Calu3 (cell line): ENCODE measurements around the gene CCT6A. TPM values are rescaled to one million over a fixed set of nuclear protein-coding genes. Genes with fewer than 3 reads are reported as not detected.
A peak's percentile ranks its signal among the peaks of the same experiment; 100 is the strongest.

Experiments used
- Bru-seq: library from RNA; stranded (reverse); fragments of 400-500 nt; gene quantifications from one replicate; lab custom pipeline; 2021; lab: Mats Ljungman, UMichigan
- BruChase-seq, 2 experiments: library from RNA; stranded (reverse); fragments of 400-500 nt; gene quantifications; one replicate each; lab custom pipeline; 2021; lab: Mats Ljungman, UMichigan
- BruUV-seq: library from RNA; stranded (reverse); fragments of 400-500 nt; replicated peaks from 2 replicates; lab custom pipeline; 2021; lab: Mats Ljungman, UMichigan
- CTCF ChIA-PET: fragments of 300-600 bp; sonication (Branson Sonifier 250); formaldehyde crosslinking; loops from one replicate; lab custom pipeline; 2022; ENCODE audit warnings: antibody characterized with exemption; lab: Charles Lee
- DNase-seq: peaks from one replicate; pipeline ENCODE4 v3.0.0; 2022
- H3K27ac Mint-ChIP-seq: one replicate; pipeline ENCODE4 v1.8.0; 2022; ENCODE audit warnings: mixed read lengths; ENCODE audit not compliant: unreplicated experiment
- H3K27me3 Mint-ChIP-seq: one replicate; pipeline ENCODE4 v1.8.0; 2022; ENCODE audit warnings: mixed read lengths; ENCODE audit not compliant: unreplicated experiment
- H3K36me3 Mint-ChIP-seq: one replicate; pipeline ENCODE4 v1.8.0; 2022; ENCODE audit warnings: mild to moderate bottlenecking, moderate library complexity, mixed read lengths; ENCODE audit not compliant: insufficient read depth, unreplicated experiment
- H3K4me1 Mint-ChIP-seq: one replicate; pipeline ENCODE4 v1.8.0; 2022; ENCODE audit warnings: mild to moderate bottlenecking, low read depth, mixed read lengths; ENCODE audit not compliant: unreplicated experiment
- H3K4me3 Mint-ChIP-seq: one replicate; pipeline ENCODE4 v1.8.0; 2022; ENCODE audit warnings: mild to moderate bottlenecking, low read depth, moderate library complexity, mixed read lengths; ENCODE audit not compliant: unreplicated experiment
- H3K9me3 Mint-ChIP-seq: one replicate; pipeline ENCODE4 v1.8.0; 2022; ENCODE audit warnings: low read depth, mixed read lengths; ENCODE audit not compliant: unreplicated experiment
- CTCF ChIP-seq: fragments of 200-600 bp; IDR thresholded peaks from one replicate; pipeline ENCODE4 v1.8.0; 2022; ENCODE audit warnings: antibody characterized with exemption; ENCODE audit not compliant: unreplicated experiment
- intact Hi-C: fragments of 100-400 bp; cut with micrococcal nuclease; formaldehyde crosslinking; loops from one replicate; pipeline ENCODE4 v1.10.0; 2022; ENCODE audit not compliant: unreplicated experiment
- long read RNA-seq: library from polyadenylated mRNA; stranded (forward); transcript quantifications from one replicate; pipeline ENCODE4 v2.0.0, GENCODE V29; 2022
- total RNA-seq: library from RNA; stranded (reverse); gene quantifications from 2 replicates; pipeline ENCODE4 v1.2.3, GENCODE V29; 2022

CCT6A gene
- total RNA-seq (416 and 421 TPM in 2 replicates), Bru-seq, nascent RNA (percentile 99 among the genes with signal in this experiment), BruChase-seq, experiment 1, labeled RNA remaining after a 6-hour chase (percentile 100 among the genes with signal in this experiment), BruChase-seq, experiment 2, labeled RNA remaining after a 2-hour chase (percentile 100 among the genes with signal in this experiment)
- long read RNA-seq, transcript CCT6A-201 (14 exons, 2,719 nt) = major isoform, 971 of 1,128 reads
- long read RNA-seq, transcript CCT6A-202 (13 exons, 2,529 nt) = minor isoform, 27 of 1,128 reads
- long read RNA-seq, partial matches to known transcripts = 32 of 1,128 reads
- long read RNA-seq, other reads (novel, unspliced or antisense) = 92 of 1,128 reads

DNA sequence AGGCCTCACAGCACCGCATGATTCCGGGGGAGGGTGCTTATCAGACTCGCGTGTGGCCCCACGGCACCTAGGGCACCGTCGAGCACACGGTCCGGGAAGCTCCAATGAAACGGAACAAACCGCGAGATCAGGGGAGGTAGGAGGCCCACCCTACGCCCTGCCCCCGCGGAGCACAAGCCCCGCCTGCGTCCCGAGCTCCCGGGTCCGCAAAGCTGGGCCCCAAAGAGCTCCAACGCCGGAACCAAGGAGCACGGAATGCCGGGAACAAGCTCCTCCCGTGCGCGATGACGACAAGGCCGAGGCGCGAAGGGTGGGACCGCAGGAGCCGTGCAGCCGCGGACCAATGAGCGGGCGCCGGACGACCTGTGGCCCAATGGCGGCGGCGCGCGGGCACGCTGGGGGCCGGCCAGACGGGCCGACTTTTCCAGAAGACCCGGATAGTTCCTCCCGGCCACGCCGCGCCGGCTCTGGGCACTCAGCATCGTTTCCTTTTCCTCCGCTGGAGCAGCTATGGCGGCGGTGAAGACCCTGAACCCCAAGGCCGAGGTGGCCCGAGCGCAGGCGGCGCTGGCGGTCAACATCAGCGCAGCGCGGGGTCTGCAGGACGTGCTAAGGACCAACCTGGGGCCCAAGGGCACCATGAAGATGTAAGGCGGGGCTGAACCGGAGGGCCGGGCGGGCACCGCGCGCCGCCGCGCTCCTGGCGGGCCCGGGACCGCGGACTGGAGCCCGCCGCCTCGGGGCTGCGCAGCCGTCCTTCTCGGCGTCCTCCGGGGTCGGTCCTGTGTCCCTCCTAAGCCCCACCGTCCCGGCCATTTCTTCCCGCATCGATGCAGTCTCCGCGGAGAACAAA lies at the start of gene CCT6A, which contains the start of gene PSPH:
TSS of gene CCT6A (plus strand) at position 427 of the 853 bp plus-strand sequence. CDS start at position 511, 84 bp downstream.
TSS of gene PSPH (minus strand) at position 106 of the 853 bp plus-strand sequence. CDS start 30,232 bp downstream, outside the sequence.
- CTCF ChIA-PET = interaction anchor here (0.8 to 1.3 kb wide), 12 partner anchors 10 to 410 kb away, joined by 3 to 12 read pairs (median 4); partner anchors contain the start of genes CHCHD2, PHKG1 and SUMF2
- peaks cover 92% of the 10 kb centered on the region for H3K36me3 Mint-ChIP-seq
- DNase-seq = peak; percentile 99
- H3K4me3 Mint-ChIP-seq = peak within 1 kb of the TSS; percentile 94
- H3K27ac Mint-ChIP-seq = peak within 1 kb of the TSS; percentile 95
- TF ChIP-seq CTCF = no peak
- no peaks in the 10 kb centered on the region for H3K27me3 Mint-ChIP-seq
- intact Hi-C loops = loop anchor here (1.0 to 2.0 kb wide), 2 partner anchors 11 to 17 kb away; no protein-coding TSS in a partner anchor
- BruUV-seq = no TSS peak
- peaks cover 55% of the 10 kb centered on the region for H3K4me1 Mint-ChIP-seq
- H3K9me3 Mint-ChIP-seq = no peaks in the 10 kb centered on the region

DNA sequence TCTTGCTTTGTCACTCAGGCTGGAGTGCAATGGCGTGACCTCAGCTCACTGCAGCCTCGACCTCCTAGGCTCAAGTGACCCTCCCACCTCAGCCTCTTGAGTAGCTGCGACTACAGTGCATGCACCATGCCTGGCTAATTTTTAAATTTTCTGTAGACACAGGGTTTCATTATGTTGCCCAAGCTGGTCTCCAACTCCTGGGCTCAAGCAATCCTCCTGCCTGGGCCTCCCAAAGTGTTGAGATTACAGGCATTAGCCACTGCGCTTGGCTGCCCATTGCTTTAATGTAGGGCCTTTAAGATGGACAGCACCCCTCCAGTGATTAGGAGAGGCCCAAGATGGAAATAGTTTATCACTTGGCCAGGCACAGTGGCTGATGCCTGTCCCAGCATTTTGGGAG lies 47.8 kb upstream of the CCT6A start:
- Mint-ChIP-seq H3K36me3 (peaks cover 18% of the 10 kb centered on the region), H3K9me3 (no peaks in the 10 kb centered on the region), H3K4me1 (peaks cover 20% of the 10 kb centered on the region), H3K27ac (no peak overlapping the region), H3K27me3 (no peaks in the 10 kb centered on the region), H3K4me3 (no peak overlapping the region)
- no peak for DNase-seq
- no TSS peak for BruUV-seq
- no peak for TF ChIP-seq CTCF
- intact Hi-C loops = loop anchor here (1.0 kb wide), 1 partner anchor 71 kb away; no protein-coding TSS in a partner anchor
- CTCF ChIA-PET = interaction anchor here (0.6 kb wide), 1 partner anchor 25 kb away, joined by 6 read pairs; no protein-coding TSS in a partner anchor

DNA sequence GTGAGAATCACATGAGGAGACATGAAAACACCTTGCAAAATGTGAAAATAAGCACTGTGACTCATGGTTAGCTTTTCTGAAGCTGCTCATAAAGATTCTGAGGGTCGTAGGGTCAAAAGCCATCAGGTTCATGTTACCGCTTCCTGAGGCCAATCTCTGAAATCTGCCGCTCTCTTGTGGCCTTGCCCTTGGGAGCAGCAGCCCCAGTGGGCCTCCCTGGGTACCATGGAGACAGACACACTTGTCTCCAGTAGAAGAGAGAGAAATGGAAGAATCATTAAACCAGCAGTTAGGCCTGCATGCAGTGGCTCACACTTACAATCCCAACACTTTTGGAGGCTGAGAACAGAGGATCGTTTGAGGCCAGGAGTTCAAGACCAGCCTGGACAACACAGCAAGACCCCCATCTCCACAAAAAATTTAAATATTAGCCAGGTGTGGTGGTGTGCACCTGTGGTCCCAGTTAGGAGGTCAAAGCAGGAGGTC lies 44.4 kb upstream of the CCT6A start:
- intact Hi-C loops = no loop called here
- Mint-ChIP-seq H3K4me1 (peaks cover 7% of the 10 kb centered on the region), H3K36me3 (peaks cover 19% of the 10 kb centered on the region), H3K27me3 (no peaks in the 10 kb centered on the region), H3K27ac (no peak overlapping the region), H3K9me3 (no peaks in the 10 kb centered on the region), H3K4me3 (no peak overlapping the region)
- no peak for DNase-seq
- CTCF ChIA-PET = interaction anchor here (0.7 to 1.6 kb wide), 3 partner anchors 17 to 57 kb away, joined by 3 to 6 read pairs (median 3); partner anchors contain the start of genes CCT6A, PSPH and SUMF2
- no peak for TF ChIP-seq CTCF
- no TSS peak for BruUV-seq

- intact Hi-C loops = no loop called here
- CTCF ChIA-PET = interaction anchor here (0.6 to 1.6 kb wide), 2 partner anchors 17 to 63 kb away, joined by 3 read pairs; no protein-coding TSS in a partner anchor
- Mint-ChIP-seq H3K27me3 (no peaks in the 10 kb centered on the region), H3K36me3 (peaks cover 23% of the 10 kb centered on the region), H3K4me3 (no peak overlapping the region), H3K4me1 (peaks cover 7% of the 10 kb centered on the region), H3K27ac (no peak overlapping the region), H3K9me3 (no peaks in the 10 kb centered on the region)
- TF ChIP-seq CTCF = no peak
- no peak for DNase-seq
- no TSS peak for BruUV-seq
Measured at GRCh38 chr7:56007891-56008290, 43.7 kb upstream of the CCT6A start.
